Measurements from ENCODE around the gene COQ10B. TPM values are rescaled to one million over a fixed set of nuclear protein-coding genes. Genes with fewer than 3 reads are reported as not detected.

The COQ10B gene
- total and polyA plus RNA-seq, 9 donors = 12.8 to 23.1 (median 18.4) TPM

DNA sequence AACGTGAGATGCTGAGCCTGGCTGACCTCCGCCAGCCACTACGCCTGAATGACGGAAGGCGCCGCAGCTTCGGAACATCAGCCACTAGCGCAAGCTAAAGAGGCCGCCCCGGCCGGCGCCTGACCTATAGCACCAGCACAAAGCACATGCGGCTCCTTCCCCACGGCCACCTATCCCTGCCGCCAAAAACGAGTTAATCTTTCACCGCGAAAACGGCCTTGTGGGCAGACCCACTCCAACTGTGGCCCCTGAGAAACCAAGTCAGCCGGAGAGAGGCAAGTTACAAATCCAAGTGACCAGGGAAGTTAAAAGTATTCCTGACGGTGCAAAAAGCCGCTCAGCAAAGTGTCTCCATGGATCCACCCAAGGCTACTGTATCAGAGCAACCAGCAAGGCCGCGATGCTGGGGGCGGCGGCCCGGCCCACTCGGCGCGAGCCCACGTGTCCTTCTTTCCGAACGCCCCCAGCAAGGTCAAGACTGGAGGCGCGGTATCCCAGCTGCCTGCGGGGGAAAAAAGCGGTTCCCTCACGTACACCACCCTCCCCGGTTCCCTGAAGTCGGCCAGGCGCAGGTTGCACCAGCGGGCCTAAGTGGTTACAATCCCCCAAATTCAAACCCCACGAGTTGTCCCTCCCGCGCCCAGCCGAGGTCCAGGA lies 45.7 kb downstream of the COQ10B start:
- H3K36me3 ChIP-seq = no peaks in the 10 kb centered on the region
- intact Hi-C loops (cut with DNase I) = loop anchor here in 2 of 4 donors (5.0 to 10.0 kb wide), 2 partner anchors 47 to 64 kb away; partner anchors contain the start of genes COQ10B (in 2 of the 2) and SF3B1 (in 1 of the 2)
- 0 to 1% (median 0%) methylated on average over 45 to 46 of the region's 46 CpGs for WGBS, 3 donors
- peak; percentile 53 to 75 (median 64) for DNase-seq
- no peaks in the 10 kb centered on the region for H3K9me3 ChIP-seq
- no peaks in the 10 kb centered on the region for H3K27me3 ChIP-seq
- H3K4me3 ChIP-seq = peak overlapping the region; percentile 95
- no peak for TF ChIP-seq POLR2A (IDR thresholded peaks at IDR 0.05)
- TF ChIP-seq EP300 (IDR thresholded peaks at IDR 0.05) = no peak
- TF ChIP-seq, protein P1, sequence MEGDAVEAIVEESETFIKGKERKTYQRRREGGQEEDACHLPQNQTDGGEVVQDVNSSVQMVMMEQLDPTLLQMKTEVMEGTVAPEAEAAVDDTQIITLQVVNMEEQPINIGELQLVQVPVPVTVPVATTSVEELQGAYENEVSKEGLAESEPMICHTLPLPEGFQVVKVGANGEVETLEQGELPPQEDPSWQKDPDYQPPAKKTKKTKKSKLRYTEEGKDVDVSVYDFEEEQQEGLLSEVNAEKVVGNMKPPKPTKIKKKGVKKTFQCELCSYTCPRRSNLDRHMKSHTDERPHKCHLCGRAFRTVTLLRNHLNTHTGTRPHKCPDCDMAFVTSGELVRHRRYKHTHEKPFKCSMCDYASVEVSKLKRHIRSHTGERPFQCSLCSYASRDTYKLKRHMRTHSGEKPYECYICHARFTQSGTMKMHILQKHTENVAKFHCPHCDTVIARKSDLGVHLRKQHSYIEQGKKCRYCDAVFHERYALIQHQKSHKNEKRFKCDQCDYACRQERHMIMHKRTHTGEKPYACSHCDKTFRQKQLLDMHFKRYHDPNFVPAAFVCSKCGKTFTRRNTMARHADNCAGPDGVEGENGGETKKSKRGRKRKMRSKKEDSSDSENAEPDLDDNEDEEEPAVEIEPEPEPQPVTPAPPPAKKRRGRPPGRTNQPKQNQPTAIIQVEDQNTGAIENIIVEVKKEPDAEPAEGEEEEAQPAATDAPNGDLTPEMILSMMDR (IDR thresholded peaks at IDR 0.05) = no peak
- peaks cover 4% of the 10 kb centered on the region for H3K4me1 ChIP-seq (ENCODE audit: insufficient read depth)
- peak overlapping the region; percentile 96 to 97 for H3K27ac ChIP-seq

GRCh38 chr2:197499594-197500502 lies 46.5 kb downstream of the COQ10B start, which contains the start of the genes HSPD1 and HSPE1:
TSS of gene HSPD1 (minus strand) at chr2:197499840. CDS start at chr2:197498848, 992 bp downstream.
TSS of gene HSPE1 (plus strand) at chr2:197500379. CDS start at chr2:197500437, 58 bp downstream.
- TF ChIP-seq, protein P1 (IDR thresholded peaks at IDR 0.05) = peak in 2 of 3 donors; percentile 10 to 37
- peak; percentile 84 for TF ChIP-seq EP300 (IDR thresholded peaks at IDR 0.05)
- peak; percentile 92 for TF ChIP-seq POLR2A (IDR thresholded peaks at IDR 0.05)
- peak within 1 kb of the TSS; percentile 96 to 97 for H3K27ac ChIP-seq
- intact Hi-C loops (cut with DNase I) = loop anchor here in 2 of 4 donors (5.0 to 10.0 kb wide), 2 partner anchors 48 to 65 kb away; partner anchors contain the start of genes COQ10B (in 2 of the 2) and SF3B1 (in 1 of the 2)
- no peaks in the 10 kb centered on the region for H3K27me3 ChIP-seq
- peaks cover 4% of the 10 kb centered on the region for H3K4me1 ChIP-seq (ENCODE audit: insufficient read depth)
- WGBS, 3 donors = 0 to 1% (median 0%) methylated on average over 70 to 104 of the region's 104 CpGs
- H3K9me3 ChIP-seq = no peaks in the 10 kb centered on the region
- H3K36me3 ChIP-seq = no peaks in the 10 kb centered on the region
- peak within 1 kb of the TSS; percentile 95 for H3K4me3 ChIP-seq
- DNase-seq = peak; percentile 98

DNA sequence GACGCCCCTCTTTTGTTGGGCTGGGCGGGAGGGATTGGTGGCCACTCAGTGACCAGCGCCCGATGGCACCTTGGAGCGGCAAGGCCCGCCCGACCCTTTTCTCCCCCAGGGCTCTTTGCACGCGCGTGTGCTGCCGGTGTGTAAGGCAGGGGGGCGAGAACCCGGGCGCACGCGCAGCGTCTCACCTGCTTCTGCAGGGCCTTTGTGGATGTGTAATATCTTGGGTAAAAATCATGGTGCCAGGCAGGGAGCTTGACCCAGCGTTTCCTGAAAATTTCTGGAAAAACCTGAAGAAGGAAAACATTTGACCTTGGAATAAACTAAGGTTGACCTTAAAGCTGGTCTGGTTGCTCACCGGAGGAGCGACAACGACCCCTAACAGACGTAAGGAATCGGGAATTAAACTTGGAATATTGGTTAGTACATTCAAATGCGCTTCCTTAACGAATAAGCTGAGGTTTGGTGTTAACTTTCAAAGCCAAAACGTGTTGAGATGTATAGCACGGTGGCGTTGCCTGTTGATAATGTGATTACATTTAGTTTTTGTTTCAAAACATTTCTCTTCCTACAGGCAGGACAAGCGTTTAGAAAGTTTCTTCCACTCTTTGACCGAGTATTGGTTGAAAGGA lies 47.3 kb downstream of the COQ10B start:
- DNase-seq = no peak
- peaks cover 4% of the 10 kb centered on the region for H3K4me1 ChIP-seq (ENCODE audit: insufficient read depth)
- H3K27ac ChIP-seq = peak overlapping the region; percentile 96 to 97
- intact Hi-C loops (cut with DNase I) = no loop called here
- TF ChIP-seq, protein P1 (IDR thresholded peaks at IDR 0.05) = no peak
- TF ChIP-seq EP300 (IDR thresholded peaks at IDR 0.05) (no peak), POLR2A (IDR thresholded peaks at IDR 0.05) (no peak)
- no peaks in the 10 kb centered on the region for H3K27me3 ChIP-seq
- H3K36me3 ChIP-seq = no peaks in the 10 kb centered on the region
- WGBS, 3 donors = 0 to 1% (median 0%) methylated on average over 27 to 30 of the region's 30 CpGs
- H3K9me3 ChIP-seq = no peaks in the 10 kb centered on the region
- H3K4me3 ChIP-seq = peak overlapping the region; percentile 95

GRCh38 chr2:197502201-197502600 lies 48.8 kb downstream of the COQ10B start:
- Histone ChIP-seq H3K4me1 (ENCODE audit: insufficient read depth) (peaks cover 4% of the 10 kb centered on the region), H3K4me3 (no peak overlapping the region), H3K9me3 (no peaks in the 10 kb centered on the region), H3K27ac (no peak overlapping the region), H3K27me3 (no peaks in the 10 kb centered on the region), H3K36me3 (no peaks in the 10 kb centered on the region)
- intact Hi-C loops (cut with DNase I) = no loop called here
- 50 to 65% (median 54%) methylated on average over 4 of the region's 4 CpGs for WGBS, 3 donors
- DNase-seq = no peak
- TF ChIP-seq, protein P1 (IDR thresholded peaks at IDR 0.05) = no peak
- TF ChIP-seq POLR2A (IDR thresholded peaks at IDR 0.05) (no peak), EP300 (IDR thresholded peaks at IDR 0.05) (no peak)

All from ovary (tissue), 9 donors.